Endodermal cell (in vitro differentiated cells): Measurements from ENCODE around the gene ZCCHC24. TPM values are rescaled to one million over a fixed set of nuclear protein-coding genes. Genes with fewer than 3 reads are reported as not detected.

ENCODE experiments used
- DNase-seq: peaks from one replicate; pipeline ENCODE4 v3.0.0-alpha.2; 2017
- H3K27ac ChIP-seq: 2 replicates; pipeline ENCODE4 v1.5.1; 2013; ENCODE audit warnings: mild to moderate bottlenecking, low read depth, low read length, moderate library complexity
- H3K27me3 ChIP-seq: 2 replicates; pipeline ENCODE4 v1.6.1; 2013; ENCODE audit warnings: mild to moderate bottlenecking, low read length, moderate library complexity; ENCODE audit not compliant: insufficient read depth, control insufficient read depth, poor library complexity, severe bottlenecking
- H3K36me3 ChIP-seq: 2 replicates; pipeline ENCODE4 v1.7.0; 2013; ENCODE audit warnings: mild to moderate bottlenecking, low read length, moderate library complexity; ENCODE audit not compliant: control insufficient read depth, insufficient read depth
- H3K4me1 ChIP-seq: one replicate; pipeline ENCODE4 v1.7.0; 2013; ENCODE audit warnings: low read length; ENCODE audit not compliant: control insufficient read depth, insufficient read depth
- H3K4me3 ChIP-seq: 2 replicates; pipeline ENCODE4 v1.5.1; 2013; ENCODE audit warnings: mild to moderate bottlenecking, low read length, moderate library complexity
- H3K9ac ChIP-seq: 2 replicates; pipeline ENCODE4 v1.6.1; 2013; ENCODE audit warnings: mild to moderate bottlenecking, low read length, moderate library complexity; ENCODE audit not compliant: poor library complexity, severe bottlenecking; ENCODE audit errors: extremely low read depth
- H3K9me3 ChIP-seq: 2 replicates; pipeline ENCODE4 v1.6.1; 2013; ENCODE audit warnings: mild to moderate bottlenecking, low read length, moderate library complexity; ENCODE audit not compliant: control insufficient read depth
- H3K27ac Mint-ChIP-seq: 2 replicates; pipeline ENCODE4 v1.8.0; 2020; ENCODE audit warnings: mixed read lengths
- H3K27me3 Mint-ChIP-seq: 2 replicates; pipeline ENCODE4 v1.8.0; 2021; ENCODE audit warnings: mild to moderate bottlenecking, mixed read lengths; ENCODE audit not compliant: insufficient read depth
- H3K36me3 Mint-ChIP-seq: 2 replicates; pipeline ENCODE4 v1.8.0; 2020; ENCODE audit warnings: low read depth, mixed read lengths
- H3K4me1 Mint-ChIP-seq: 2 replicates; pipeline ENCODE4 v1.8.0; 2020; ENCODE audit warnings: mixed read lengths
- H3K4me3 Mint-ChIP-seq: 2 replicates; pipeline ENCODE4 v1.8.0; 2020; ENCODE audit warnings: mild to moderate bottlenecking, moderate library complexity, mixed read lengths
- H3K9me3 Mint-ChIP-seq: 2 replicates; pipeline ENCODE4 v1.8.0; 2020; ENCODE audit warnings: mild to moderate bottlenecking, mixed read lengths
- CTCF ChIP-seq: fragments of 200-600 bp; sonication (generic); conservative IDR thresholded peaks from 2 replicates; pipeline ENCODE4 v1.5.0; 2021; ENCODE audit warnings: antibody characterized with exemption, mild to moderate bottlenecking
- WGBS, 2 experiments: methylation state at CpG; one replicate each; pipeline versions ENCODE4 v1.1.5 to v1.1.7; 2013; ENCODE audit warnings: missing lambda C conversion rate in 2 of 2, mixed read lengths in 1 of 2; ENCODE audit not compliant: insufficient coverage in 1 of 2, insufficient read length in 1 of 2; 5-methylcytosine and 5-hydroxymethylcytosine counted together
- total RNA-seq, 2 donors: library from RNA; stranded (reverse); fragmentation: NEBNext Ultra II Directional in 1 of 2; extraction: Animal tissue kit (Norgen Biotek cat#: 25700) in 1 of 2; gene quantifications; 2 replicates in 1 of 2; 3 replicates in 1 of 2; pipeline ENCODE4 v1.2.1, GENCODE V29; 2021

The ZCCHC24 gene
- total RNA-seq, 2 donors from 2014 or later, result 7.6 to 10.7 TPM

GRCh38 chr10:79359816-79360498, 85.5 kb downstream of the ZCCHC24 start:
- H3K36me3 Mint-ChIP-seq, result peaks cover 22% of the 10 kb centered on the region
- H3K27ac Mint-ChIP-seq, result no peak overlapping the region
- no peaks in the 10 kb centered on the region for H3K9me3 ChIP-seq
- H3K27me3 ChIP-seq, result peaks cover 6% of the 10 kb centered on the region
- no peak overlapping the region for H3K27ac ChIP-seq
- H3K27me3 Mint-ChIP-seq, result peaks cover 10% of the 10 kb centered on the region
- H3K9ac ChIP-seq, result no peak overlapping the region
- 85 to 93% methylated on average over 4 to 6 of the region's 6 CpGs for WGBS, 2 experiments
- no peak overlapping the region for H3K4me3 Mint-ChIP-seq
- no peak for TF ChIP-seq CTCF
- no peak overlapping the region for H3K4me3 ChIP-seq
- H3K9me3 Mint-ChIP-seq, result peaks cover 2% of the 10 kb centered on the region
- peaks cover 2% of the 10 kb centered on the region for H3K36me3 ChIP-seq
- H3K4me1 ChIP-seq, result no peaks in the 10 kb centered on the region
- DNase-seq, result no peak
- no peaks in the 10 kb centered on the region for H3K4me1 Mint-ChIP-seq

DNA sequence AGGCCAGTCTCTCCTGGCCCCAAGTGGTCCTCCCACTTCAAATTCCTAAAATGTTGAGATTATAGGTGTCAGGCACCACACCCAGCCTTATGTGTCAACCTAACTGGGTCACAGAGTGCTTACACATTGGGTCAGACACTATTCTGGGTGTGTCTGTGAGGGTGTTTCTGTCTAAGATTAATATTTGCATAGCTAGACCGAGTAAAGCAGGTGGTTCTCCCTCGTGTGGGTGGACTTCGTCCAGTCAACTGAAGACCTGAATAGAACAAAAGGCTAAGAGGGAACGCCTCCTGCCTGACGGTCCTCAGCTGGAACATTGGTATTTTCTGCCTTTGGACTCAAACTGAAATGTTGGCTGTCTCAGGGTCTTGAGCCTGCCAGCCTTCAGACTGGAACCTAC, 86.6 kb downstream of the ZCCHC24 start:
- Mint-ChIP-seq H3K9me3 (peaks cover 2% of the 10 kb centered on the region), H3K36me3 (peaks cover 33% of the 10 kb centered on the region), H3K27me3 (peaks cover 3% of the 10 kb centered on the region), H3K4me1 (no peaks in the 10 kb centered on the region), H3K4me3 (no peak overlapping the region), H3K27ac (no peak overlapping the region)
- Histone ChIP-seq H3K36me3 (peaks cover 13% of the 10 kb centered on the region), H3K27ac (no peak overlapping the region), H3K9me3 (no peaks in the 10 kb centered on the region), H3K9ac (no peak overlapping the region), H3K4me1 (no peaks in the 10 kb centered on the region), H3K27me3 (no peaks in the 10 kb centered on the region), H3K4me3 (no peak overlapping the region)
- 88 to 97% methylated on average over 4 to 5 of the region's 5 CpGs for WGBS, 2 experiments
- DNase-seq, result no peak
- TF ChIP-seq CTCF, result no peak

GRCh38 chr10:79357180-79357579, 88.2 kb downstream of the ZCCHC24 start:
- no peak for TF ChIP-seq CTCF
- peaks cover 45% of the 10 kb centered on the region for H3K36me3 Mint-ChIP-seq
- H3K4me1 Mint-ChIP-seq, result no peaks in the 10 kb centered on the region
- no peak overlapping the region for H3K27ac ChIP-seq
- no peaks in the 10 kb centered on the region for H3K4me1 ChIP-seq
- no peaks in the 10 kb centered on the region for H3K27me3 Mint-ChIP-seq
- no peak overlapping the region for H3K4me3 Mint-ChIP-seq
- no peak overlapping the region for H3K4me3 ChIP-seq
- H3K9me3 Mint-ChIP-seq, result no peaks in the 10 kb centered on the region
- WGBS, 2 experiments, result 95 to 99% methylated on average over 8 to 9 of the region's 9 CpGs
- H3K9ac ChIP-seq, result no peak overlapping the region
- no peak overlapping the region for H3K27ac Mint-ChIP-seq
- no peaks in the 10 kb centered on the region for H3K27me3 ChIP-seq
- no peaks in the 10 kb centered on the region for H3K9me3 ChIP-seq
- no peak for DNase-seq
- peaks cover 29% of the 10 kb centered on the region for H3K36me3 ChIP-seq
